OCI-M2 (cell line): ENCODE results near the gene CLMN.

Source experiments
- DNase-seq: peaks from one replicate; lab custom pipeline; 2025; ENCODE audit not compliant: unreplicated experiment; lab: John Stamatoyannopoulos, UW

Gene CLMN

GRCh38 chr14:95174184-95174792 lies 145.4 kb downstream of the CLMN start:
- no peak for DNase-seq

- no peak for DNase-seq
Measured at GRCh38 chr14:95173518-95173917, 146.2 kb downstream of the CLMN start.

GRCh38 chr14:95167177-95167576 lies 152.5 kb downstream of the CLMN start:
- DNase-seq, result no peak

GRCh38 chr14:95165517-95165916 lies 154.2 kb downstream of the CLMN start:
- DNase-seq, result no peak

- DNase-seq, result no peak
Measured at GRCh38 chr14:95164506-95164905, 155.2 kb downstream of the CLMN start.

- no peak for DNase-seq
Measured at GRCh38 chr14:95163666-95164065, 156.0 kb downstream of the CLMN start.

- DNase-seq, result no peak
Measured at GRCh38 chr14:95163132-95163531, 156.6 kb downstream of the CLMN start.

- DNase-seq, result no peak
Measured at GRCh38 chr14:95162641-95163040, 157.1 kb downstream of the CLMN start.

- DNase-seq, result peak; percentile 63
Measured at GRCh38 chr14:95157327-95158189, 162.2 kb downstream of the CLMN start, which contains the start of gene DICER1. TSS of gene DICER1 (minus strand) at chr14:95157529. CDS start at chr14:95133458, 24,071 bp downstream.

- no peak for DNase-seq
Measured at GRCh38 chr14:95157048-95157326, 162.7 kb downstream of the CLMN start.

- no peak for DNase-seq
Measured at GRCh38 chr14:95156161-95157047, 163.3 kb downstream of the CLMN start.

GRCh38 chr14:95155045-95155444 lies 164.7 kb downstream of the CLMN start:
- DNase-seq, result no peak

- no peak for DNase-seq
Measured at GRCh38 chr14:95153866-95154265, 165.8 kb downstream of the CLMN start.

- DNase-seq, result no peak
Measured at GRCh38 chr14:95151561-95151960, 168.1 kb downstream of the CLMN start.

- DNase-seq, result no peak
Measured at GRCh38 chr14:95150910-95151309, 168.8 kb downstream of the CLMN start.

GRCh38 chr14:95149441-95149840 lies 170.3 kb downstream of the CLMN start:
- no peak for DNase-seq

GRCh38 chr14:95147597-95147996 lies 172.1 kb downstream of the CLMN start:
- no peak for DNase-seq

- DNase-seq, result no peak
Measured at GRCh38 chr14:95146079-95146771, 173.5 kb downstream of the CLMN start.

- no peak for DNase-seq
Measured at GRCh38 chr14:95144849-95145248, 174.9 kb downstream of the CLMN start.

- no peak for DNase-seq
Measured at GRCh38 chr14:95143808-95144620, 175.7 kb downstream of the CLMN start.
